ENCODE results near the gene PCSK5. TPM values are rescaled to one million over a fixed set of nuclear protein-coding genes. Genes with fewer than 3 reads are reported as not detected.
"Not testable (repeated sequence)": the region's sequence is repeated elsewhere in the genome, so short reads cannot be mapped to it uniquely, and the experiment has no call there.

PCSK5 gene
- total and polyA plus RNA-seq, 8 donors, result 0.99 to 10.3 (median 4.4) TPM

GRCh38 chr9:75960551-75960950, 70.1 kb downstream of the PCSK5 start:
- no peak for FAIRE-seq
- DNase-seq, result no peak
- no peaks in the 10 kb centered on the region for H3K27me3 ChIP-seq

GRCh38 chr9:75962013-75962661, 71.7 kb downstream of the PCSK5 start:
- ATAC-seq (peak; percentile 79 to 93 (median 87)), FAIRE-seq (no peak)
- TF ChIP-seq CTCF (IDR thresholded peaks at IDR 0.05), result no peak

More at GRCh38 chr9:75960551-75960950, 70.1 kb downstream of the PCSK5 start:
- H3K4me3 ChIP-seq, result no peak overlapping the region
- no peak overlapping the region for H3K27ac ChIP-seq
- TF ChIP-seq CTCF (IDR thresholded peaks at IDR 0.05), result no peak
- no peaks in the 10 kb centered on the region for H3K4me1 ChIP-seq
- H3K36me3 ChIP-seq, result no peaks in the 10 kb centered on the region
- 83 to 86% methylated on average over 6 of the region's 6 CpGs for WGBS, 2 donors
- H3K9me3 ChIP-seq, result no peaks in the 10 kb centered on the region
- no peak for ATAC-seq
- intact Hi-C loops (cut with DNase I), result no loop called here

GRCh38 chr9:75962662-75963036, 72.2 kb downstream of the PCSK5 start:
- no peak overlapping the region for H3K27ac ChIP-seq
- 91% methylated on average over 4 of the region's 4 CpGs for WGBS, 2 donors
- no peaks in the 10 kb centered on the region for H3K27me3 ChIP-seq
- H3K4me1 ChIP-seq, result no peaks in the 10 kb centered on the region
- H3K4me3 ChIP-seq, result no peak overlapping the region
- peak in 1 of 4 donors; percentile 16 for ATAC-seq
- no peak for FAIRE-seq
- intact Hi-C loops (cut with DNase I), result no loop called here
- DNase-seq, result no peak
- no peaks in the 10 kb centered on the region for H3K9me3 ChIP-seq
- no peak for TF ChIP-seq CTCF (IDR thresholded peaks at IDR 0.05)
- no peaks in the 10 kb centered on the region for H3K36me3 ChIP-seq

More at GRCh38 chr9:75962013-75962661, 71.7 kb downstream of the PCSK5 start:
- no peaks in the 10 kb centered on the region for H3K9me3 ChIP-seq
- no peaks in the 10 kb centered on the region for H3K27me3 ChIP-seq
- no peaks in the 10 kb centered on the region for H3K4me1 ChIP-seq
- H3K27ac ChIP-seq, result no peak overlapping the region
- DNase-seq, result peak; percentile 46 to 82 (median 68)
- no peak overlapping the region for H3K4me3 ChIP-seq
- WGBS, 2 donors, result 38% methylated on average over 8 of the region's 8 CpGs
- intact Hi-C loops (cut with DNase I), result no loop called here
- H3K36me3 ChIP-seq, result no peaks in the 10 kb centered on the region

GRCh38 chr9:75963321-75963720, 72.8 kb downstream of the PCSK5 start:
- ATAC-seq; H3K4me1 ChIP-seq; H3K9me3 ChIP-seq; H3K27ac ChIP-seq; H3K36me3 ChIP-seq; intact Hi-C loops (cut with DNase I); DNase-seq; FAIRE-seq; H3K27me3 ChIP-seq; H3K4me3 ChIP-seq: not testable (repeated sequence)
- 92 to 95% methylated on average over 9 of the region's 9 CpGs for WGBS, 2 donors

- Histone ChIP-seq H3K9me3 (no peaks in the 10 kb centered on the region), H3K36me3 (no peaks in the 10 kb centered on the region), H3K27me3 (no peaks in the 10 kb centered on the region), H3K4me1 (no peaks in the 10 kb centered on the region), H3K4me3 (no peak overlapping the region), H3K27ac (no peak overlapping the region)
- ATAC-seq (peak in 2 of 4 donors; percentile 56 to 65), DNase-seq (no peak), FAIRE-seq (no peak)
- no peak for TF ChIP-seq CTCF (IDR thresholded peaks at IDR 0.05)
- WGBS, 2 donors, result 76 to 83% methylated on average over 4 of the region's 4 CpGs
- intact Hi-C loops (cut with DNase I), result no loop called here
Observed at GRCh38 chr9:75964427-75964826, 74.0 kb downstream of the PCSK5 start.

Data from pancreas (tissue), 10 donors.